Mesenchymal stem cell (in vitro differentiated cells and primary cell): ENCODE results near the gene PLCXD1.
"Not testable (repeated sequence)": the region's sequence is repeated elsewhere in the genome, so short reads cannot be mapped to it uniquely, and the experiment has no call there.

Experiments
- DNase-seq: peaks from one replicate; pipeline ENCODE4 v3.0.0-alpha.2; 2013
- H2AFZ ChIP-seq: one replicate; pipeline ENCODE4 v1.6.1; 2013; ENCODE audit warnings: low read depth, mild to moderate bottlenecking, control low read depth, inconsistent platforms, low read length, moderate library complexity
- H2AK5ac ChIP-seq: 2 replicates; pipeline ENCODE4 v1.6.1; 2013; ENCODE audit warnings: low read length, moderate library complexity, mild to moderate bottlenecking, inconsistent platforms; ENCODE audit not compliant: severe bottlenecking
- H2BK120ac ChIP-seq: one replicate; pipeline ENCODE4 v1.6.1; 2013; ENCODE audit warnings: low read depth, mild to moderate bottlenecking, inconsistent platforms, low read length, moderate library complexity
- H2BK12ac ChIP-seq, 2 experiments: one replicate each; pipeline ENCODE4 v1.6.1; 2013; ENCODE audit warnings: inconsistent platforms in 2 of 2, low read length in 2 of 2, mild to moderate bottlenecking in 2 of 2, moderate library complexity in 2 of 2, control low read depth in 1 of 2
- H2BK15ac ChIP-seq: one replicate; pipeline ENCODE4 v1.6.1; 2013; ENCODE audit warnings: mild to moderate bottlenecking, low read depth, inconsistent platforms; ENCODE audit not compliant: poor library complexity, severe bottlenecking
- H2BK5ac ChIP-seq: 2 replicates; pipeline ENCODE4 v1.6.1; 2013; ENCODE audit warnings: low read depth, mild to moderate bottlenecking, low read length, control low read depth, inconsistent platforms; ENCODE audit not compliant: poor library complexity, severe bottlenecking
- H3K14ac ChIP-seq, 2 experiments: one replicate each; pipeline ENCODE4 v1.6.1; 2013; ENCODE audit warnings: inconsistent platforms in 2 of 2, low read length in 2 of 2, control low read depth in 1 of 2, mild to moderate bottlenecking in 1 of 2, moderate library complexity in 1 of 2
- H3K18ac ChIP-seq, 2 experiments: one replicate each; pipeline ENCODE4 v1.6.1; 2013; ENCODE audit warnings: inconsistent platforms in 2 of 2, low read length in 2 of 2, control low read depth in 1 of 2, low read depth in 1 of 2, mild to moderate bottlenecking in 1 of 2
- H3K23ac ChIP-seq, 2 experiments: one replicate each; pipeline ENCODE4 v1.6.1; 2013; ENCODE audit warnings: inconsistent platforms in 2 of 2, low read length in 2 of 2, mild to moderate bottlenecking in 2 of 2, moderate library complexity in 2 of 2, control low read depth in 1 of 2
- H3K27ac ChIP-seq: 2 replicates; pipeline ENCODE4 v1.5.1; 2013; ENCODE audit warnings: mild to moderate bottlenecking, moderate library complexity, low read length, control low read depth, inconsistent platforms; ENCODE audit not compliant: poor library complexity, severe bottlenecking
- H3K27me3 ChIP-seq, 2 experiments: 2 replicates each; pipeline versions ENCODE4 v1.6.1 to v1.7.0; 2013; ENCODE audit warnings: low read length in 2 of 2, mild to moderate bottlenecking in 2 of 2, moderate library complexity in 2 of 2, control low read depth in 1 of 2, inconsistent platforms in 1 of 2; ENCODE audit not compliant: control insufficient read depth in 1 of 2, insufficient read depth in 1 of 2
- H3K36me3 ChIP-seq, 2 experiments: 2 replicates each; pipeline versions ENCODE4 v1.6.1 to v1.7.0; 2013; ENCODE audit warnings: low read length in 2 of 2, control low read depth in 1 of 2, inconsistent platforms in 1 of 2, low read depth in 1 of 2, mild to moderate bottlenecking in 1 of 2; ENCODE audit not compliant: insufficient read depth in 2 of 2, control insufficient read depth in 1 of 2
- H3K4ac ChIP-seq, 2 experiments: one replicate each; pipeline ENCODE4 v1.6.1; 2013; ENCODE audit warnings: inconsistent platforms in 2 of 2, low read length in 2 of 2, mild to moderate bottlenecking in 2 of 2, moderate library complexity in 2 of 2, control low read depth in 1 of 2, low read depth in 1 of 2
- H3K4me1 ChIP-seq: 2 replicates; pipeline ENCODE4 v1.6.1; 2013; ENCODE audit warnings: low read depth, low read length, control low read depth; ENCODE audit not compliant: control insufficient read depth, insufficient read depth
- H3K4me2 ChIP-seq: 2 replicates; pipeline ENCODE4 v1.6.1; 2013; ENCODE audit warnings: low read length, mild to moderate bottlenecking, inconsistent platforms; ENCODE audit not compliant: poor library complexity, severe bottlenecking
- H3K4me3 ChIP-seq, 2 experiments: 2 replicates each; pipeline versions ENCODE4 v1.5.1 to v1.7.0; 2013; ENCODE audit warnings: low read length in 2 of 2, mild to moderate bottlenecking in 2 of 2, control low read depth in 1 of 2, low read depth in 1 of 2; ENCODE audit not compliant: insufficient read depth in 1 of 2
- H3K79me1 ChIP-seq: replicated peaks from 2 replicates; pipeline ENCODE4 v1.6.1; 2013; ENCODE audit warnings: mild to moderate bottlenecking, control low read depth, low read length, inconsistent platforms; ENCODE audit not compliant: poor library complexity, severe bottlenecking
- H3K9ac ChIP-seq: 2 replicates; pipeline ENCODE4 v1.7.0; 2013; ENCODE audit warnings: mild to moderate bottlenecking, low read length, moderate library complexity
- H3K9me3 ChIP-seq: 2 replicates; pipeline ENCODE4 v1.7.0; 2013; ENCODE audit warnings: mild to moderate bottlenecking, low read length; ENCODE audit not compliant: control insufficient read depth
- H4K8ac ChIP-seq: one replicate; pipeline ENCODE4 v1.6.1; 2013; ENCODE audit warnings: inconsistent platforms, mild to moderate bottlenecking, low read length, moderate library complexity
- H4K91ac ChIP-seq: one replicate; pipeline ENCODE4 v1.6.1; 2013; ENCODE audit warnings: mild to moderate bottlenecking, low read length, inconsistent platforms
- WGBS: methylation state at CpG from one replicate; pipeline ENCODE4 v1.1.7; 2013; ENCODE audit warnings: mixed read lengths; 5-methylcytosine and 5-hydroxymethylcytosine counted together

Gene PLCXD1

GRCh38 chrX:279757-280604 is 1.2 kb upstream of the PLCXD1 start:
- H3K4me3 ChIP-seq, H2AFZ ChIP-seq, H2AK5ac ChIP-seq, H3K23ac ChIP-seq, H3K79me1 ChIP-seq, H3K9ac ChIP-seq, H2BK15ac ChIP-seq, H3K14ac ChIP-seq, DNase-seq, H2BK5ac ChIP-seq, H2BK12ac ChIP-seq, H3K4me2 ChIP-seq, H2BK120ac ChIP-seq, H3K4ac ChIP-seq, H3K27me3 ChIP-seq, H3K27ac ChIP-seq, H3K9me3 ChIP-seq, H4K91ac ChIP-seq: not testable (repeated sequence)
- WGBS, result 85% methylated on average over 32 of the region's 45 CpGs
- H3K36me3 ChIP-seq, result peaks cover 8 to 10% of the 10 kb centered on the region in 2 experiments
- peak overlapping the region; percentile 56 for H4K8ac ChIP-seq
- H3K18ac ChIP-seq, result peak overlapping the region in 1 of 2 experiments; percentile 31
- peaks cover 34% of the 10 kb centered on the region for H3K4me1 ChIP-seq

DNA sequence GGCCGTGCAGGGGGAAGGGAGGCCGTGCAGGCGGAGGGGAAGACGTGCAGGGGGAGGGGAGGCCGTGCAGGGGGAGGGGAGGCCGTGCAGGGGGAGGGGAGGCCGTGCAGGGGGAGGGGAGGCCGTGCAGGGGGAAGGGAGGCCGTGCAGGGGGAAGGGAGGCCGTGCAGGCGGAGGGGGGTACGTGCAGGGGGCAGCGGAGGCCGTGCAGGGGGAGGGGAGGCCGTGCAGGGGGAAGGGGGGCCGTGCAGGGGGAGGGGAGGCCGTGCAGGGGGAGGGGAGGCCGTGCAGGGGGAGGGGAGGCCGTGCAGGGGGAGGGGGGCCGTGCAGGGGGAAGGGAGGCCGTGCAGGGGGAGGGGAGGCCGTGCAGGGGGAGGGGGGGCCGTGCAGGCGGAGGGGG is 459 bp upstream of the PLCXD1 start:
- DNase-seq, result not testable (repeated sequence)
- peaks cover 16 to 18% of the 10 kb centered on the region in 2 experiments for H3K36me3 ChIP-seq

GRCh38 chrX:282000-282681 is 960 bp downstream of the PLCXD1 start:
- not testable (repeated sequence) for H2BK12ac ChIP-seq, H3K27ac ChIP-seq, H3K23ac ChIP-seq, H2BK15ac ChIP-seq, H2BK120ac ChIP-seq, H3K27me3 ChIP-seq, H3K14ac ChIP-seq, H2AFZ ChIP-seq, H4K91ac ChIP-seq, H2BK5ac ChIP-seq, H2AK5ac ChIP-seq, DNase-seq, H3K18ac ChIP-seq, H4K8ac ChIP-seq, H3K9me3 ChIP-seq, H3K79me1 ChIP-seq, H3K9ac ChIP-seq, H3K4me3 ChIP-seq, H3K4ac ChIP-seq
- H3K4me1 ChIP-seq, result peaks cover 14% of the 10 kb centered on the region
- peak overlapping the region; percentile 55 for H3K4me2 ChIP-seq
- 82% methylated on average over 14 of the region's 21 CpGs for WGBS
- peaks cover 17 to 25% of the 10 kb centered on the region in 2 experiments for H3K36me3 ChIP-seq

More for the DNA sequence above, 459 bp upstream of the PLCXD1 start:
- not testable (repeated sequence) for H4K8ac ChIP-seq, H3K23ac ChIP-seq, H3K4me3 ChIP-seq, H3K4ac ChIP-seq, H2BK12ac ChIP-seq, H2AK5ac ChIP-seq, H2AFZ ChIP-seq, H3K14ac ChIP-seq, H3K27me3 ChIP-seq, H2BK5ac ChIP-seq, H3K27ac ChIP-seq, H3K18ac ChIP-seq, H2BK15ac ChIP-seq, H3K79me1 ChIP-seq, H4K91ac ChIP-seq, H3K9me3 ChIP-seq, H3K4me2 ChIP-seq, H3K9ac ChIP-seq
- H2BK120ac ChIP-seq, result peak overlapping the region; percentile 38
- no CpG with 5 or more reads among the region's 24 CpGs for WGBS
- H3K4me1 ChIP-seq, result peaks cover 28% of the 10 kb centered on the region

- WGBS, result 11% methylated on average over 39 of the region's 45 CpGs
- DNase-seq, result peak; percentile 90
- no peak overlapping the region for H3K18ac ChIP-seq
Measured at GRCh38 chrX:283115-283845, 2.1 kb downstream of the PLCXD1 start.

More at GRCh38 chrX:283115-283845, 2.1 kb downstream of the PLCXD1 start:
- no peak overlapping the region for H4K8ac ChIP-seq
- H3K9ac ChIP-seq, result peak overlapping the region; percentile 75
- H3K9me3 ChIP-seq, result no peaks in the 10 kb centered on the region
- H3K4me3 ChIP-seq, result peak overlapping the region; percentile 48 to 82
- no peak overlapping the region for H3K4ac ChIP-seq
- H2BK15ac ChIP-seq, result no peak overlapping the region
- no peak overlapping the region for H4K91ac ChIP-seq
- no peak overlapping the region for H2BK120ac ChIP-seq
- no peaks in the 10 kb centered on the region for H3K27me3 ChIP-seq
- H3K4me1 ChIP-seq, result peaks cover 13% of the 10 kb centered on the region
- H2AFZ ChIP-seq, result no peak overlapping the region
- peak overlapping the region; percentile 77 for H3K4me2 ChIP-seq
- no peak overlapping the region for H3K27ac ChIP-seq
- H2AK5ac ChIP-seq, result no peak overlapping the region
- peaks cover 17 to 27% of the 10 kb centered on the region in 2 experiments for H3K36me3 ChIP-seq
- H3K23ac ChIP-seq, result no peak overlapping the region
- H2BK5ac ChIP-seq, result no peak overlapping the region
- no peak overlapping the region for H2BK12ac ChIP-seq
- H3K79me1 ChIP-seq, result peaks cover 12% of the 10 kb centered on the region
- H3K14ac ChIP-seq, result no peak overlapping the region
